ENCODE results near the gene PTPRN2.

GRCh38 chr7:157888579-157888978 is 699.0 kb downstream of the PTPRN2 start:
- no peak for TF ChIP-seq CTCF (IDR thresholded peaks at IDR 0.05)
- no peak for TF ChIP-seq POLR2A (IDR thresholded peaks at IDR 0.05)

Measured in sigmoid colon (tissue), 3 donors.